Transverse colon (tissue), 4 donors: ENCODE data around the gene HIP1R. TPM values are rescaled to one million over a fixed set of nuclear protein-coding genes. Genes with fewer than 3 reads are reported as not detected.
A peak's percentile ranks its signal among the peaks of the same experiment; 100 is the strongest.

Source experiments
- DNase-seq: peaks from one replicate; pipeline ENCODE4 v3.0.0-alpha.2; 2019
- H3K27ac ChIP-seq, 4 donors: fragments of 200-600 bp; sonication (generic); 2 replicates each; pipeline ENCODE4 v1.5.1; 2016 to 2018; ENCODE audit warnings: inconsistent platforms in 4 of 4
- H3K27me3 ChIP-seq: fragments of 200-600 bp; sonication (generic); 2 replicates; pipeline ENCODE4 v1.5.1; 2017; ENCODE audit warnings: inconsistent platforms
- H3K36me3 ChIP-seq, 4 donors: fragments of 200-600 bp; sonication (generic); 2 replicates each; pipeline ENCODE4 v1.5.1; 2017 to 2019; ENCODE audit warnings: inconsistent platforms in 4 of 4
- H3K4me1 ChIP-seq, 4 donors: fragments of 200-600 bp; sonication (generic); 2 replicates each; pipeline ENCODE4 v1.5.1; 2017 to 2020; ENCODE audit warnings: inconsistent platforms in 4 of 4
- H3K4me3 ChIP-seq, 4 donors: fragments of 200-600 bp; sonication (generic); 1 replicate in 1 of 4; 2 replicates in 3 of 4; pipeline versions ENCODE4 v1.5.1 to v1.6.1; 2017 to 2019; ENCODE audit warnings: inconsistent platforms in 4 of 4
- H3K9me3 ChIP-seq, 2 donors: fragments of 200-600 bp; sonication (generic); 2 replicates each; pipeline ENCODE4 v1.5.1; 2017 to 2019; ENCODE audit warnings: inconsistent platforms in 2 of 2
- EP300 ChIP-seq: sonication (generic); formaldehyde crosslinking; IDR thresholded peaks from one replicate; pipeline ENCODE4 v1.6.1; 2017; ENCODE audit warnings: antibody characterized with exemption, low read depth
- POLR2A ChIP-seq: fragments of 450-650 bp; IDR thresholded peaks from one replicate; pipeline ENCODE4 v1.6.1; 2016; ENCODE audit warnings: antibody characterized with exemption, mild to moderate bottlenecking, moderate library complexity
- POLR2AphosphoS5 ChIP-seq, 3 donors: sonication (generic); formaldehyde crosslinking; IDR thresholded peaks; one replicate each; pipeline ENCODE4 v1.6.1; 2016; ENCODE audit warnings: antibody characterized with exemption in 3 of 3
- WGBS, 2 donors: methylation state at CpG; one replicate each; pipeline ENCODE4 v1.1.5; 2018; ENCODE audit warnings: low coverage in 1 of 2; 5-methylcytosine and 5-hydroxymethylcytosine counted together
- in situ Hi-C, 4 donors: fragments of 200-750 bp; cut with MboI; loops; one replicate each; pipeline versions ENCODE4 v1.15.0 to v1.15.1; 2017; ENCODE audit warnings: low sequenced_read_pairs in 3 of 4, low pct_ligation_motif_present in 1 of 4, low pct_unique_long_range_greater_than_20kb in 1 of 4
- intact Hi-C: fragments of 100-400 bp; cut with DNase I; formaldehyde crosslinking; loops from one replicate; pipeline ENCODE4 v1.15.1; 2023; ENCODE audit warnings: low total_unique reads
- total RNA-seq, 4 donors: library from RNA; depleted of rRNA; stranded (reverse); fragments of >200 nt; gene quantifications; one replicate each; pipeline ENCODE4 v1.1.0, GENCODE V29; 2016
- TF ChIP-seq, protein P1 (sequence below), 5 experiments: fragments of 200-600 bp in 3 of 5; fragments of 450-650 bp in 2 of 5; sonication (generic) in 3 of 5; IDR thresholded peaks; 1 replicate in 2 of 5; 2 replicates in 3 of 5; pipeline ENCODE4 v1.5.1; 2016 to 2017; ENCODE audit warnings: antibody characterized with exemption in 5 of 5, inconsistent platforms in 3 of 5, mild to moderate bottlenecking in 2 of 5, moderate library complexity in 1 of 5

Gene HIP1R
- total RNA-seq, 4 donors from 2014 or later, result 72.4 to 459 (median 146) TPM

DNA sequence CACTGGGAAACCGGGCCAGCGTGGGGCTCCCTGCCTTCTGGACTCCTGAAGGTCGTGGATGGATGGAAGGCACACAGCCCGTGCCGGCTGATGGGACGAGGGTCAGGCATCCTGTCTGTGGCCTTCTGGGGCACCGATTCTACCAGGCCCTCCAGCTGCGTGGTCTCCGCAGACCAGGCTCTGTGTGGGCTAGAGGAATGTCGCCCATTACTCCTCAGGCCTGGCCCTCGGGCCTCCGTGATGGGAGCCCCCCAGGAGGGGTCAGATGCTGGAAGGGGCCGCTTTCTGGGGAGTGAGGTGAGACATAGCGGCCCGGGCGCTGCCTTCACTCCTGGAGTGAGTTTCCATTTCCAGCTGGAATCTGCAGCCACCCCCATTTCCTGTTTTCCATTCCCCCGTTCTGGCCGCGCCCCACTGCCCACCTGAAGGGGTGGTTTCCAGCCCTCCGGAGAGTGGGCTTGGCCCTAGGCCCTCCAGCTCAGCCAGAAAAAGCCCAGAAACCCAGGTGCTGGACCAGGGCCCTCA lies 26.9 kb downstream of the HIP1R start:
- Histone ChIP-seq H3K4me3 (no peak overlapping the region), H3K36me3 (no peaks in the 10 kb centered on the region), H3K27ac (peak overlapping the region; percentile 76 to 80 (median 78)), H3K9me3 (no peaks in the 10 kb centered on the region), H3K4me1 (peaks cover 12 to 34% (median 23%) of the 10 kb centered on the region in 4 donors), H3K27me3 (no peaks in the 10 kb centered on the region)
- intact Hi-C loops (loop anchor here (5.0 kb wide), 1 partner anchor 90 kb away; no protein-coding TSS in a partner anchor), in situ Hi-C loops (loop anchor here in 3 of 4 donors (5.0 to 25.0 kb wide), 2 partner anchors 90 to 375 kb away; partner anchors contain the start of genes MPHOSPH9 (in 2 of the 3) and MTRFR (in 2 of the 3))
- no peak for TF ChIP-seq EP300
- TF ChIP-seq, protein P1, sequence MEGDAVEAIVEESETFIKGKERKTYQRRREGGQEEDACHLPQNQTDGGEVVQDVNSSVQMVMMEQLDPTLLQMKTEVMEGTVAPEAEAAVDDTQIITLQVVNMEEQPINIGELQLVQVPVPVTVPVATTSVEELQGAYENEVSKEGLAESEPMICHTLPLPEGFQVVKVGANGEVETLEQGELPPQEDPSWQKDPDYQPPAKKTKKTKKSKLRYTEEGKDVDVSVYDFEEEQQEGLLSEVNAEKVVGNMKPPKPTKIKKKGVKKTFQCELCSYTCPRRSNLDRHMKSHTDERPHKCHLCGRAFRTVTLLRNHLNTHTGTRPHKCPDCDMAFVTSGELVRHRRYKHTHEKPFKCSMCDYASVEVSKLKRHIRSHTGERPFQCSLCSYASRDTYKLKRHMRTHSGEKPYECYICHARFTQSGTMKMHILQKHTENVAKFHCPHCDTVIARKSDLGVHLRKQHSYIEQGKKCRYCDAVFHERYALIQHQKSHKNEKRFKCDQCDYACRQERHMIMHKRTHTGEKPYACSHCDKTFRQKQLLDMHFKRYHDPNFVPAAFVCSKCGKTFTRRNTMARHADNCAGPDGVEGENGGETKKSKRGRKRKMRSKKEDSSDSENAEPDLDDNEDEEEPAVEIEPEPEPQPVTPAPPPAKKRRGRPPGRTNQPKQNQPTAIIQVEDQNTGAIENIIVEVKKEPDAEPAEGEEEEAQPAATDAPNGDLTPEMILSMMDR (IDR thresholded peaks at IDR 0.05), result no peak
- TF ChIP-seq POLR2A, result no peak
- peak in 1 of 3 donors; percentile 9 for TF ChIP-seq POLR2AphosphoS5 (IDR thresholded peaks at IDR 0.05)
- 47 to 72% methylated on average over 6 to 19 of the region's 20 CpGs for WGBS, 2 donors
- no peak for DNase-seq

DNA sequence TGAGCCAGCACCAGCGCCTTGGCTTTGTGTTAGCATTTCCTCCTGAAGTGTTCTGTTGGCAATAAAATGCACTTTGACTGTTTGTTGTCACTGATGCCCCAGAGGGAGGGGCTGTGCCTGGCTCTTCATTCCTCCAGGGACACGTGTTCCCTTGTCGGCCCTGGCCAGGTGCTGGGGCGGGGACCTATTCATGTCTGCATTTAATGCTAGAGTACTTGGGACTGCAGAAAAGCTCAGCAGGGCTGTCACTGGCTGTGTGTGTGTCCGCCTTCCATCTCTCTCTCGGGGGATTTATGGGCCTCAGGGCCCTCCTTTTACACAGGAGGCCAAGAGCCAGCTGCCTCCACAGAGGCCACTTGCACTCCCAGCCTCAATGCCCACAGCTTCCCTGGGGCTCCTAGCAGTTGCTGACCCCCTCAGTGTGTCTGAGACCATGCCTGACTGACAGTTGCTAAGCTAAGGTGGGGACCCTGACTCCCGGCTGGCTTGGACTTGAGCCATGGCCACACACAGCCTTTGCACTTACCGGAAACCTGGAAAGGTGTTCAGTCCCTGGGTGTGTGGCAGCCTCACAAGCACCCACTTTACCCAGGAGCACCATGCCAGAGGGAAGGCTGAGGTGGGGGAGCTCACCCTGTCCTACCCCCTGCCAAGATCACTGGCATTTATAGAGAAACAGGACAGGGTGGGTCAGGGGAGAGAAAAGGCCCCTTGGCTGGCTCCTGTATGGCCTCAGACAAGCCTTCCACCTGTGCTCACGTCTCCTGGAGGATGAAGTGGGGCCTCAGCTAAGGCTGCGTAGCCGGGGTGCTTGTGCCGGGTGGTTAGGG lies 27.8 kb downstream of the HIP1R start:
- DNase-seq, result peak; percentile 90
- H3K4me1 ChIP-seq, result peaks cover 16 to 43% (median 32%) of the 10 kb centered on the region in 4 donors
- WGBS, 2 donors, result 40 to 51% methylated on average over 1 to 11 of the region's 12 CpGs
- TF ChIP-seq POLR2AphosphoS5 (IDR thresholded peaks at IDR 0.05) (peak in 2 of 3 donors; percentile 77 to 80), EP300 (peak; percentile 24), POLR2A (peak; percentile 31)
- TF ChIP-seq, protein P1 (IDR thresholded peaks at IDR 0.05), result no peak
- intact Hi-C loops (loop anchor here (5.0 kb wide), 1 partner anchor 89 kb away; no protein-coding TSS in a partner anchor), in situ Hi-C loops (loop anchor here in 3 of 4 donors (5.0 to 25.0 kb wide), 2 partner anchors 89 to 374 kb away; partner anchors contain the start of genes MPHOSPH9 (in 2 of the 3) and MTRFR (in 2 of the 3))
- no peak overlapping the region for H3K4me3 ChIP-seq
- no peaks in the 10 kb centered on the region for H3K27me3 ChIP-seq
- no peaks in the 10 kb centered on the region for H3K36me3 ChIP-seq
- H3K27ac ChIP-seq, result peak overlapping the region; percentile 69 to 81 (median 77)
- H3K9me3 ChIP-seq, result no peaks in the 10 kb centered on the region

DNA sequence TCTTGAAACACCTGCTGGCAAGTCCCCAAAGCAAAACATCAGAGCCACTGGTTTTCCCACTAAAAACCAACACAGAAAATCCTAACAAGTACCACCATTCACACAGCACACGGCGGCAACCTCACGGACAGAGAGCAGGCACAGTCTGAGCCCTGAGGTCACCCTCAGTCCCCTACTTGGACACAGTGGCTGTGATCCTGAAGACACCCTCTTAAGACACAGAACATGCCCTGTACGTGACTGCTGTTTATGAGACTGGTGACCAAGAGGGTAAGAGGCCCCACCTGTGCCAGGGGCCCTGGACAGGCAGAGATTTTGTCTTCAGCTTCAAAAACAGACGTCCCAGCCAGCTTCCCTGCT lies 29.6 kb downstream of the HIP1R start:
- no peaks in the 10 kb centered on the region for H3K27me3 ChIP-seq
- peaks cover 21 to 59% (median 48%) of the 10 kb centered on the region in 4 donors for H3K4me1 ChIP-seq
- no peak overlapping the region for H3K27ac ChIP-seq
- H3K4me3 ChIP-seq, result no peak overlapping the region
- intact Hi-C loops (loop anchor here (5.0 kb wide), 1 partner anchor 87 kb away; no protein-coding TSS in a partner anchor), in situ Hi-C loops (loop anchor here in 3 of 4 donors (5.0 to 25.0 kb wide), 2 partner anchors 87 to 372 kb away; partner anchors contain the start of genes MPHOSPH9 (in 2 of the 3) and MTRFR (in 2 of the 3))
- WGBS, 2 donors, result 75% methylated on average over 5 of the region's 5 CpGs; no CpG with 5 or more reads in 1 of the 2 donors
- no peaks in the 10 kb centered on the region for H3K36me3 ChIP-seq
- H3K9me3 ChIP-seq, result no peaks in the 10 kb centered on the region
- DNase-seq, result no peak
- TF ChIP-seq, protein P1 (IDR thresholded peaks at IDR 0.05), result no peak
- no peak for TF ChIP-seq EP300
- TF ChIP-seq POLR2AphosphoS5 (IDR thresholded peaks at IDR 0.05), result no peak
- no peak for TF ChIP-seq POLR2A
